Neural progenitor cell (in vitro differentiated cells): ENCODE data around the gene GPR150. TPM values are rescaled to one million over a fixed set of nuclear protein-coding genes. Genes with fewer than 3 reads are reported as not detected.
"Not testable (repeated sequence)": the region's sequence is repeated elsewhere in the genome, so short reads cannot be mapped to it uniquely, and the experiment has no call there.

ENCODE experiments used
- DNase-seq: peaks from one replicate; pipeline ENCODE4 v3.0.0-alpha.2; 2016; ENCODE audit warnings: low spot score
- H2AFZ ChIP-seq: fragments of 200-600 bp; sonication (generic); replicated peaks from 2 replicates; pipeline ENCODE4 v1.6.1; 2016; ENCODE audit warnings: antibody characterized with exemption
- H3F3A ChIP-seq: fragments of 200-600 bp; sonication (generic); 2 replicates; pipeline ENCODE4 v1.6.1; 2016; ENCODE audit warnings: antibody characterized with exemption, low read depth
- H3K27ac ChIP-seq: fragments of 200-600 bp; sonication (generic); 2 replicates; pipeline ENCODE4 v1.5.1; 2016; ENCODE audit warnings: mild to moderate bottlenecking
- H3K27me3 ChIP-seq: fragments of 200-600 bp; sonication (generic); 2 replicates; pipeline ENCODE4 v1.6.1; 2016; ENCODE audit warnings: mild to moderate bottlenecking, moderate library complexity
- H3K36me3 ChIP-seq: fragments of 200-600 bp; sonication (generic); 2 replicates; pipeline ENCODE4 v1.5.1; 2016
- H3K4me1 ChIP-seq: fragments of 200-600 bp; sonication (generic); 2 replicates; pipeline ENCODE4 v1.6.1; 2016; ENCODE audit warnings: mixed run types
- H3K4me2 ChIP-seq: fragments of 200-600 bp; sonication (generic); 2 replicates; pipeline ENCODE4 v1.6.1; 2016
- H3K4me3 ChIP-seq: fragments of 200-600 bp; sonication (generic); 2 replicates; pipeline ENCODE4 v1.5.1; 2016
- H3K79me2 ChIP-seq: fragments of 200-600 bp; sonication (generic); 2 replicates; pipeline ENCODE4 v1.6.1; 2016; ENCODE audit warnings: low read depth
- H3K9ac ChIP-seq: fragments of 200-600 bp; sonication (generic); 2 replicates; pipeline ENCODE4 v1.6.1; 2016
- H3K9me3 ChIP-seq: fragments of 200-600 bp; sonication (generic); 2 replicates; pipeline ENCODE4 v1.5.1; 2016; ENCODE audit warnings: low read depth
- H4K20me1 ChIP-seq: fragments of 200-600 bp; sonication (generic); 2 replicates; pipeline ENCODE4 v1.6.1; 2016; ENCODE audit warnings: low read depth
- H3K27ac Mint-ChIP-seq: 3 replicates; pipeline ENCODE4 v1.8.0; 2021; ENCODE audit warnings: mixed read lengths
- H3K27me3 Mint-ChIP-seq: 2 replicates; pipeline ENCODE4 v1.8.0; 2022; ENCODE audit warnings: low read depth, mild to moderate bottlenecking, inconsistent platforms, moderate library complexity, mixed read lengths; ENCODE audit not compliant: insufficient read depth
- H3K36me3 Mint-ChIP-seq: 3 replicates; pipeline ENCODE4 v1.8.0; 2021; ENCODE audit warnings: mixed read lengths
- H3K4me1 Mint-ChIP-seq: 3 replicates; pipeline ENCODE4 v1.8.0; 2021; ENCODE audit warnings: mixed read lengths
- H3K4me3 Mint-ChIP-seq: 3 replicates; pipeline ENCODE4 v1.8.0; 2021; ENCODE audit warnings: mild to moderate bottlenecking, moderate library complexity, mixed read lengths
- H3K9me3 Mint-ChIP-seq: 3 replicates; pipeline ENCODE4 v1.8.0; 2020; ENCODE audit warnings: mixed read lengths
- EZH2 ChIP-seq: fragments of 200-600 bp; sonication (generic); IDR thresholded peaks from 2 replicates; pipeline ENCODE4 v1.6.1; 2017; ENCODE audit warnings: antibody characterized with exemption, mild to moderate bottlenecking, moderate library complexity
- EZH2phosphoT487 ChIP-seq: fragments of 200-600 bp; sonication (generic); IDR thresholded peaks from 2 replicates; pipeline ENCODE4 v1.6.1; 2017; ENCODE audit warnings: antibody characterized with exemption
- total RNA-seq: library from RNA; depleted of rRNA; stranded (reverse); fragments of >200 nt; gene quantifications from 2 replicates; pipeline ENCODE4 v1.2.3, GENCODE V29; 2015; ENCODE audit warnings: low replicate concordance
- TF ChIP-seq, protein P1 (sequence below): fragments of 200-600 bp; sonication (generic); IDR thresholded peaks from 2 replicates; pipeline ENCODE4 v1.5.1; 2017; ENCODE audit warnings: antibody characterized with exemption, mild to moderate bottlenecking

Gene GPR150
- total RNA-seq, 1 donor from 2014 or later, result not detected

DNA sequence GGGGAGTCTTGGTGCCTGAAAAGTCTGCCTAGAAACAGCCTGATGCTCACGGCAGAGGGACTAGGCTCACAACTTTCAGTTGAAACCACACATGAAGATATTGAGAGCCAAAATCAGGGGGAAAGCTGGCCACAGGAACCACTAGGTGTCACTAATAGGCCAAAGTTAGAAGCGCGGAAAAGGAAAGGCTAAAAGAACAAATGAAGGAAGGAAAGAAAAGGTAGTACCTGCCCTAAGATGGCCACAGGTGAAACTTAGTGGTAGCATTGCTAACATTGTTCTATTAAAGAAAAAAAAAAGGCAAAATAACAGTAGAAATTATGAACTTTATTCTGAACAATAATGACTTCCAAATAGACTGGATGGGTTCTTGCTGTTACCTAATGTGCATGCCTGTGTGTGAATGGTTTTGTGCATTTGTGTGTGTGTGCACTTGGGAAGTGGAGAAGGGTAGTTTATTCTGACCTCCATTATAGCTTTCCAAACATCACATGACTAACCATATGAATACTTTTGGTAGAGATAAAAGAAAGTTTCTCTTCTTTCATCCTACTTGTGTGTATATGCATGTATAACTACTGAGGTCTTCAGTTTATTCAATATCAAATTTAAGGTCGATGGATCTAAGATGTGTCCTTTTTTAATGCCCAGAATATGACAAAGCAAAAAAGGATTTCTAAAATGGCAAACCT, 24.6 kb downstream of the GPR150 start:
- Histone ChIP-seq H3K9ac (no peak overlapping the region), H2AFZ (peak overlapping the region; percentile 56), H3K9me3 (no peaks in the 10 kb centered on the region), H3K27ac (no peak overlapping the region), H3K4me3 (no peak overlapping the region), H3K79me2 (no peaks in the 10 kb centered on the region), H3K27me3 (no peaks in the 10 kb centered on the region), H3K4me1 (no peaks in the 10 kb centered on the region), H4K20me1 (no peaks in the 10 kb centered on the region), H3K36me3 (no peaks in the 10 kb centered on the region), H3K4me2 (no peak overlapping the region), H3F3A (peaks cover 14% of the 10 kb centered on the region)
- Mint-ChIP-seq H3K27me3 (no peaks in the 10 kb centered on the region), H3K9me3 (no peaks in the 10 kb centered on the region), H3K4me1 (no peaks in the 10 kb centered on the region), H3K27ac (no peak overlapping the region), H3K36me3 (no peaks in the 10 kb centered on the region), H3K4me3 (no peak overlapping the region)
- peak; percentile 60 for DNase-seq
- TF ChIP-seq EZH2phosphoT487 (no peak), EZH2 (no peak)
- TF ChIP-seq, protein P1, sequence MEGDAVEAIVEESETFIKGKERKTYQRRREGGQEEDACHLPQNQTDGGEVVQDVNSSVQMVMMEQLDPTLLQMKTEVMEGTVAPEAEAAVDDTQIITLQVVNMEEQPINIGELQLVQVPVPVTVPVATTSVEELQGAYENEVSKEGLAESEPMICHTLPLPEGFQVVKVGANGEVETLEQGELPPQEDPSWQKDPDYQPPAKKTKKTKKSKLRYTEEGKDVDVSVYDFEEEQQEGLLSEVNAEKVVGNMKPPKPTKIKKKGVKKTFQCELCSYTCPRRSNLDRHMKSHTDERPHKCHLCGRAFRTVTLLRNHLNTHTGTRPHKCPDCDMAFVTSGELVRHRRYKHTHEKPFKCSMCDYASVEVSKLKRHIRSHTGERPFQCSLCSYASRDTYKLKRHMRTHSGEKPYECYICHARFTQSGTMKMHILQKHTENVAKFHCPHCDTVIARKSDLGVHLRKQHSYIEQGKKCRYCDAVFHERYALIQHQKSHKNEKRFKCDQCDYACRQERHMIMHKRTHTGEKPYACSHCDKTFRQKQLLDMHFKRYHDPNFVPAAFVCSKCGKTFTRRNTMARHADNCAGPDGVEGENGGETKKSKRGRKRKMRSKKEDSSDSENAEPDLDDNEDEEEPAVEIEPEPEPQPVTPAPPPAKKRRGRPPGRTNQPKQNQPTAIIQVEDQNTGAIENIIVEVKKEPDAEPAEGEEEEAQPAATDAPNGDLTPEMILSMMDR, result peak; percentile 78

DNA sequence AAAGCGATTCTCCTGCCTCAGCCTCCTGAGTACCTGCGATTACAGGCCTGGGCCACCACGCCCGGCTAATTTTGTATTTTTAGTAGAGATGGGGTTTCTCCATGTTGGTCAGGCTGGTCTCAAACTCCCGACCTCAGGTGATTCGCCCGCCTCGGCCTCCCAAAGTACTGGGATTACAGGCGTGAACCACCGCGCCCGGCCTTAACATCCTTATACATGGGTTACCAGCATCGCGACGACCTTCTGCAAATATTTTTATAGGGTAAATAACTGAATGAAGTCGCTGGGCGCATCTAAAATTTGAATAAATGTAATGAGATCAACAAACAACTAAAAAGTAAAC, 26.3 kb downstream of the GPR150 start:
- H3K36me3 ChIP-seq, H3K27ac Mint-ChIP-seq, H3K4me1 ChIP-seq, H3K36me3 Mint-ChIP-seq, H2AFZ ChIP-seq, H3K9me3 ChIP-seq, H3K27ac ChIP-seq, H3K9ac ChIP-seq, H3K9me3 Mint-ChIP-seq, H3K27me3 ChIP-seq, H3K4me1 Mint-ChIP-seq, H3K27me3 Mint-ChIP-seq, DNase-seq, H3K79me2 ChIP-seq, H4K20me1 ChIP-seq: not testable (repeated sequence)
- Histone ChIP-seq H3K4me3 (peak overlapping the region; percentile 51), H3K4me2 (peak overlapping the region; percentile 88), H3F3A (peaks cover 14% of the 10 kb centered on the region)
- peak overlapping the region; percentile 78 for H3K4me3 Mint-ChIP-seq

DNA sequence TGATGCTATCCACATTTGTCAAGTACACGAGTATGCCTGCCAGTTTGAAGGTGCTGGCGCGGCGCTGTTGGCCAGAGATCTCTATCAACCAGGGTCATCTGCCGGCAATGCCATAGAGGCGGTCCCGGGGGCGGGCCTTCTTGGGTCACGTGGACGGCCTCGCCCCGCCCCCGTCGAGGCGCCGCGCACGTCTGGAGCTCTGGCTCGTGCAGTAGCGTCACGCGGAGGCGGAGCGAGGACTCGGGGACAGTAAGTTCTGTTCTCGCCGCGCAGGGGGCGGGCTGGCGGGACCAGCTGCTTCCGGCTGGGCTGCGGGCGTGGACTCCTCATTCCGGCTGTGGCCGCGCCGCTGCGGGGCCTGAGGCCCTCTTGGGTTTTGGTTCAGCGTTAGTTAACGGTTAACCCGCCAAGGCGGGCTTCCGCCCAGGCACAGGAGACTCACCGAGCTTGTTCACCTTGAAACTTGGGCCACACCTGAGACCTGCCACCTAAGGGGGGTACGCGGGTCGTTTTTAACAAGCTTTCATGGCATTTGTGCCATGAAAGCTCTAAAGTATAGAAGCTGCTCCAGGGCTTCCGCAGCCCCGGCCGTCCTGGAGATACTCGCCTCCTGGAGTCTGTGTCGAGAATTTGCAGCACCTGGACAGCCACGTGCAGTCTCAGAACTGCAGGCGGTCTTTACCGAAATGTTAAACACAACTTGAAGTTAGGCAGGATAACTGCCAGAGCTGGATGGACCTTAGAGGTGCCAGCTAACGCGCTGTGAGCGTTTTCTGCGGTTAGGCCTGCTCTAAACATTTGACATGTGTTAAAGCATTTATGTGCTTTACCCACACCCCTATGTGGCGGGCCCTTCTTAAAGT, 26.9 kb downstream of the GPR150 start, which contains the start of gene RFESD:
RFESD (plus strand) TSS at position 209 of the 863 bp plus-strand sequence. CDS start 5,495 bp downstream, outside the sequence.
- peak; percentile 96 for DNase-seq
- H3K36me3 Mint-ChIP-seq, result no peaks in the 10 kb centered on the region
- peaks cover 2% of the 10 kb centered on the region for H3K9me3 Mint-ChIP-seq
- TF ChIP-seq, protein P1, result peak; percentile 20
- TF ChIP-seq EZH2, result no peak
- Histone ChIP-seq H3K4me2 (peak within 1 kb of the TSS; percentile 88), H3K4me3 (peak within 1 kb of the TSS; percentile 51), H3K27ac (no peak within 1 kb of the TSS), H3K9me3 (no peaks in the 10 kb centered on the region), H3K79me2 (no peaks in the 10 kb centered on the region), H4K20me1 (no peaks in the 10 kb centered on the region), H3F3A (peaks cover 14% of the 10 kb centered on the region), H3K36me3 (no peaks in the 10 kb centered on the region), H3K27me3 (no peaks in the 10 kb centered on the region), H3K9ac (no peak within 1 kb of the TSS), H3K4me1 (no peaks in the 10 kb centered on the region), H2AFZ (peak within 1 kb of the TSS; percentile 85)
- no peaks in the 10 kb centered on the region for H3K4me1 Mint-ChIP-seq
- H3K27ac Mint-ChIP-seq, result no peak within 1 kb of the TSS
- peak within 1 kb of the TSS; percentile 78 for H3K4me3 Mint-ChIP-seq
- H3K27me3 Mint-ChIP-seq, result peaks cover 2% of the 10 kb centered on the region
